NCI-H82 (cell line): Measurements from ENCODE around the gene DEPDC7.

Experiments
- DNase-seq: peaks from one replicate; lab custom pipeline; 2025; lab: John Stamatoyannopoulos, UW

The DEPDC7 gene

DNA sequence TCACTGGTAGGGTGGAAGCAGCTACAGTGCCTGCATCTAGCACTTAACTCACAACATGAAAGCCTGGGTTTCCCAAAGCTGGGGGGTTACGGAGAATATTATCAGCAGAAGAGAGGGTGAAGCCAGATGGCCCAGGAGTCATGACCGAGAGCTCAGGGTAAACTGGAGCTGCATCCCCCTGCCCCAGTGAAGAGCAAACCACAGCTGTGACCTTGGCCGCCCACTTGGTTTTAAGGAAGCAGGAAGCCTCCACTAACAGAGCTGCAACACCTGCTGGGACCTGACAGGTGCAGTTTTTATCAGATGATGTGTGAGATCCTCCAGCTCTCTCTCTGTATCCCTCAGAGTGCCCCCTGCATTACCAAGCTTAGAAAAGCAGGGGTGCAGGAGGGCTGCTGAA is 44.6 kb downstream of the DEPDC7 start:
- DNase-seq: peak; percentile 16

DNA sequence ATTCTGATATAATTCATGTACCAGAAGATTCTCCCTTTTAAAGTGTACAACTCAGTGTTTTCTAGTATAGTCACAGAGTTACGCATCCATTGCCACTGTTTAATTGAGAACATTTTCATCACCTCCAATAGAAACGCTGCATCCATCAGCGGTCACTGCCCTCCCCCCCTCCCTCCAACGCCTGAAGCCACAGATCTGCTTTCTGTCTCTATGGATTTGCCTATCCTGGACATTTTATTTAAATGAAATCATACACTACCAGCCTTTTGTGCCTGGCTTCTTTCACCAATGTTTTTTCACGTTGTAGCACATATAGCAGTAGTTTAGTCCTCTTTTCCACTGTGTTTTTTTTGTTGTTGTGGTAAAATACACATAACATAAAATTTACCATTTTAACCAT is 46.5 kb downstream of the DEPDC7 start:
- DNase-seq: no peak

GRCh38 chr11:33063326-33063881 is 47.7 kb downstream of the DEPDC7 start:
- no peak for DNase-seq

DNA sequence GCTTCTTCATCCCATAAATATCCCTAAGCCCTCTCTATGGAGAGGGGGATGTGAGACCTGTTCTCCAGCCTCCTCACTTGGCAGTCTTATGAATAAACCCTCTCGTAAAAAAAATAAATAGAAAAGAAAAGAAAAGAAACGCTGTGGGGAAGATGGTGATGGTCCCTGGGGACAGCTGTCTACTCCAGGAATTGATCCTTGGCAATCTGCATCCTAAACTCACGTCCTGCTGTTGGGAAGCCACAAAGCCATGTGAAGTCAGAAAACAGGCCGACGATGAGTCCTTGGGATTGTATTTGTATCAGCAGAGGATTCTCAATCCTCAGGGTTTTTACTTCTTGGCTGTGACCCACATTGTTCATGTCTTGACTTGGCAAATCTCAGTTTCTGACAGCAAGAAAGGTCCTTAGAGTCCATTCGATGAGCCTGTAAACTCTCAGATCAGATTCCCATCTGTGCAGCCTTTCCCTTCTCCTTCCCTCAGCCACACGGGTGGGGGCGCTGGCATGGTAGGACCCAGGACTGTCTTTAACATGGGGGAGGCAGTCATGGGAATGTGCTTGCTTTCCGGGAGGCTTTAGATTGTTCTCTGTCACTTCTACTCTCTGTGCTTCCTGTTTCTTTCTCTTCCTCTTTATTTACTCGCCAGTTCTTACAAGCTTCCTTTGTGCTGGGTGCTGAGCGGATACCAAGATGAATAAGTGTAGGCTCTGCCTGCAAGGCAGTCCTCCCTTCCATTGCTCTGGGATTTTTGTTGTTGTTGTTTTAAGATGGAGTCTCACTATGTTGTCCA is 48.6 kb downstream of the DEPDC7 start:
- peak; percentile 22 for DNase-seq

- DNase-seq: no peak
These were observed 49.2 kb downstream of the DEPDC7 start for GRCh38 chr11:33064866-33065265.

GRCh38 chr11:33065445-33066178 is 49.9 kb downstream of the DEPDC7 start:
- DNase-seq: peak; percentile 77

- no peak for DNase-seq
These were observed 51.6 kb downstream of the DEPDC7 start for GRCh38 chr11:33067294-33067693.

DNA sequence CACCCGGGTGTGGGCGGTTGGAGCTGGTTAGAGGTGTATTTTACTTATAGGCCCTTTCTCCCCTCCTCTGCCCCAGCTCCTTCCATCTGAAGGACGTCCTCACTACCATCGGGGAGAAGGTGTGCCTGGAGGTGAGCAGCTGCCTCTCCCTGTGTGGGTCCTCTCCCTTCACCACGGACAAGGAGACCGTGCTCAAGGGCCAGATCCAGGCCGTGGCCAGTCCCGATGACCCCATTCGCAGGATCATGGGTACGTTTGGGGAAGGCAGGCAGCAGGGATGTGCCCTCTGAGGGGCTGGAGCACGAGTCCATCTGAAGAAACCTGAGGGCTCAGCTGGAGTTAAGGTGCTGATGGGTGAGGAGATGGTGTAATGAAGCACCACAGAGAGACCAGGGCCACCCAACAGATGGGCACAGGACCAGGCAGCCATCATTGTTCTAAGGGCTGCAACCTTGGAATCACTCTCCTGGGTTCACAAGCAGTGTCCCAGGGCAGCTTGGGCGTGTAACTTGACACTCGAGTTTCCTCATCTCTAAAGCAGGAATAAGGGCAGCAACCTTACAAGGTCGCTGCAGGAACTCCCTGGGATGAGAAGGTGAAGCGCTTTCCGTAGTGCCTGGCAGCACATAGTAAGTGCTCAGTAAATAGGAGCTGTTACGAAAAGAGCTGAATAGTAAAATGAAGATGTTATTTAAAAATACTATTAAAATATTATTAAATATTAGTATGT is 53.1 kb downstream of the DEPDC7 start:
- DNase-seq: no peak

- DNase-seq: no peak
These were observed 56.8 kb downstream of the DEPDC7 start for GRCh38 chr11:33072465-33072864.
